ENCODE data around the gene PRSS3.
"Not testable (repeated sequence)": the region's sequence is repeated elsewhere in the genome, so short reads cannot be mapped to it uniquely, and the experiment has no call there.

PRSS3 gene

DNA sequence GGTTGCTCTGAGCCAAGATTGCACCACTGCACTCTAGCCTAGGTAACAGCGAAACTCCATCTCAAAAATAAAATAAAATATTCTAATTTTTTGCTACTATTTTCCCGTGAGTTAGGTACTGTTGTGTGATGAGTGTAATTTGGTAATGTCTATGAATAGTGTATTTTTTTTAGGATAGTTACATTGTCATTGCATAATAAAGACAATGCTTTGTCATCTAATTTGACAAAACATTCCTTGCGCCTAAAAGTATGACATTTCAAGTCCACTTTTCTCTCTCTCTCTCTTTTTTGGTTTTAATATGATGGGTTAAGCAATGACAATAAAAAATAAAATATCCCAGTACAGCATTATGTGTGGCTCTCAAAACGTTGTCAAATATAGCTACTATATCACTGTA, 50.9 kb downstream of the PRSS3 start:
- peaks cover 100% of the 10 kb centered on the region for H3K79me2 ChIP-seq (ENCODE audit: insufficient read depth, low read length)

DNA sequence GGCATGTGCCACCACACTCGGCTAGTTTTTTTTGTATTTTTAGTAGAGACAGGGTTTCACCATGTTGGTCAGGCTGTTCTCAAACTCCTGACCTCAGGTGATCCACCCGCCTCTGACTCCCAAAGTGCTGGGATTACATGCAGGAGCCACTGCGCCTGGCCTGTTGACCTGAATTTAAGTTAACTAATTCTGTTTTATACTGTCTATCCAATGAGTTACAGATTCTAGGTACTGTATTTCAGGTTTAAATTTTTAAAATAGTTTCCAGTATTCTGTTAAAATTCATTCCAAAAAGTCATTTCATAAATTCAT, 52.5 kb downstream of the PRSS3 start:
- peaks cover 81% of the 10 kb centered on the region for H3F3A ChIP-seq (ENCODE audit: insufficient read depth)
- H3K36me3 ChIP-seq (ENCODE audit: low read length); H3K9me3 ChIP-seq (ENCODE audit: insufficient read depth, low read length); H3K27me3 ChIP-seq (ENCODE audit: low read length); H4K20me1 ChIP-seq (ENCODE audit: low read depth, low read length); H2AFZ ChIP-seq (ENCODE audit: low read depth, low read length, severe bottlenecking); H3K9me2 ChIP-seq (replicated peaks; ENCODE audit: insufficient read depth, low read length): not testable (repeated sequence)
- peak overlapping the region; percentile 48 for H3K9ac ChIP-seq (ENCODE audit: low read length)
- peaks cover 100% of the 10 kb centered on the region for H3K79me2 ChIP-seq (ENCODE audit: insufficient read depth, low read length)
- H3K4me2 ChIP-seq (ENCODE audit: low read depth, low read length, poor library complexity, severe bottlenecking): peak overlapping the region; percentile 55
- peak overlapping the region; percentile 14 for H3K4me3 ChIP-seq (ENCODE audit: insufficient read depth, low read length, poor library complexity, severe bottlenecking)
- peak overlapping the region; percentile 84 for H3K27ac ChIP-seq (ENCODE audit: low read depth, low read length)

More for the DNA sequence above, 50.9 kb downstream of the PRSS3 start:
- no peak overlapping the region for H2AFZ ChIP-seq (ENCODE audit: low read depth, low read length, severe bottlenecking)
- TF ChIP-seq, protein P1, sequence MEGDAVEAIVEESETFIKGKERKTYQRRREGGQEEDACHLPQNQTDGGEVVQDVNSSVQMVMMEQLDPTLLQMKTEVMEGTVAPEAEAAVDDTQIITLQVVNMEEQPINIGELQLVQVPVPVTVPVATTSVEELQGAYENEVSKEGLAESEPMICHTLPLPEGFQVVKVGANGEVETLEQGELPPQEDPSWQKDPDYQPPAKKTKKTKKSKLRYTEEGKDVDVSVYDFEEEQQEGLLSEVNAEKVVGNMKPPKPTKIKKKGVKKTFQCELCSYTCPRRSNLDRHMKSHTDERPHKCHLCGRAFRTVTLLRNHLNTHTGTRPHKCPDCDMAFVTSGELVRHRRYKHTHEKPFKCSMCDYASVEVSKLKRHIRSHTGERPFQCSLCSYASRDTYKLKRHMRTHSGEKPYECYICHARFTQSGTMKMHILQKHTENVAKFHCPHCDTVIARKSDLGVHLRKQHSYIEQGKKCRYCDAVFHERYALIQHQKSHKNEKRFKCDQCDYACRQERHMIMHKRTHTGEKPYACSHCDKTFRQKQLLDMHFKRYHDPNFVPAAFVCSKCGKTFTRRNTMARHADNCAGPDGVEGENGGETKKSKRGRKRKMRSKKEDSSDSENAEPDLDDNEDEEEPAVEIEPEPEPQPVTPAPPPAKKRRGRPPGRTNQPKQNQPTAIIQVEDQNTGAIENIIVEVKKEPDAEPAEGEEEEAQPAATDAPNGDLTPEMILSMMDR (IDR thresholded peaks at IDR 0.05; ENCODE audit: insufficient read depth, low read length, poor library complexity, severe bottlenecking): no peak
- TF ChIP-seq EZH2phosphoT487 (conservative IDR thresholded peaks at IDR 0.05; ENCODE audit: low read length): no peak
- no peaks in the 10 kb centered on the region for H3K27me3 ChIP-seq (ENCODE audit: low read length)
- no peak overlapping the region for H3K4me3 ChIP-seq (ENCODE audit: insufficient read depth, low read length, poor library complexity, severe bottlenecking)
- H4K20me1 ChIP-seq (ENCODE audit: low read depth, low read length): no peaks in the 10 kb centered on the region
- peak overlapping the region; percentile 84 for H3K27ac ChIP-seq (ENCODE audit: low read depth, low read length)
- peak overlapping the region; percentile 48 for H3K9ac ChIP-seq (ENCODE audit: low read length)
- H3K4me2 ChIP-seq (ENCODE audit: low read depth, low read length, poor library complexity, severe bottlenecking): peak overlapping the region; percentile 55
- H3K9me3 ChIP-seq (ENCODE audit: insufficient read depth, low read length): no peaks in the 10 kb centered on the region
- no peaks in the 10 kb centered on the region for H3K9me2 ChIP-seq (replicated peaks; ENCODE audit: insufficient read depth, low read length)
- H3K36me3 ChIP-seq (ENCODE audit: low read length): 0 out of 2 replicates have a peak, but pooled peaks cover 2% of the 10 kb centered on the region
- peaks cover 85% of the 10 kb centered on the region for H3F3A ChIP-seq (ENCODE audit: insufficient read depth)

Measured in SU-DHL-6 (cell line).